ENCODE measurements around the gene TECTA. TPM values are rescaled to one million over a fixed set of nuclear protein-coding genes. Genes with fewer than 3 reads are reported as not detected.

The TECTA gene
- total and polyA plus RNA-seq, 2 of the 8 experiments (the other 6 are each of a cell fraction or from before 2014, with no cell fraction given), result 0.59 to 1.0 TPM

DNA sequence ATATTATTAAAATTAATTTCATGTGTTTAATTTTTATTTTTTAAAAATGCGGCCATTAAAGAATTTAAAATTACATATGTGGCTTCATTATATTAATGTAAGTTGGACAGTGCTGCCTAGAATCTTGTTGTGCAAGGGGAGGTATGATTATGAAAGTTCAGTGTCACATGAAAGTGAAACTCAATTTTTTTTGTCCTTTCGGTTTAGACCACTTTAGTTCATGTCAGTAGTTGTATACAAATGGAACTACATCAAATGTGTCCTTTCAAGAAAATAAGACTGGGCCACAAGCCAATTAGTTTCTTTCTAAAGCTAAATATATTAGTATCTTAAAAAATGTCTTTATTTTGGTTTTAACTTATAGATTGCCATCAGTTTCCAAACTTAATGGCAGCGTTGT, 41.4 kb upstream of the TECTA start:
- Histone ChIP-seq H3K36me3 (ENCODE audit: control insufficient read depth in 2 of 4, insufficient read depth in 4 of 4, low read length in 3 of 4) (peaks cover 0 to 24% (median 13%) of the 10 kb centered on the region in 4 experiments; a peak in 5 of 8 replicates), H3K79me2 (ENCODE audit: control insufficient read depth in 1 of 2, insufficient read depth in 2 of 2, low read length in 2 of 2) (no peaks in the 10 kb centered on the region), H3K4me2 (ENCODE audit: insufficient read depth in 1 of 2, low read depth in 2 of 2, low read length in 2 of 2) (no peak overlapping the region), H2BK120ac (replicated peaks; ENCODE audit: low read depth, low read length) (no peak overlapping the region), H4K5ac (ENCODE audit: insufficient read length, low read depth, low read length) (no peak overlapping the region), H2BK12ac (ENCODE audit: low read depth, low read length) (no peak overlapping the region), H3K9ac (replicated peaks in 1 of 4; ENCODE audit: extremely low read depth in 1 of 4, low read depth in 3 of 4, low read length in 3 of 4) (no peak overlapping the region), H3K79me1 (ENCODE audit: low read depth, low read length) (no peaks in the 10 kb centered on the region), H3K27ac (ENCODE audit: low read depth, low read length) (no peak overlapping the region), H3K27me3 (replicated peaks in 1 of 4; ENCODE audit: control insufficient read depth in 3 of 4, extremely low read depth in 1 of 4, insufficient read depth in 3 of 4, low read length in 3 of 4) (no peaks in the 10 kb centered on the region), H2BK20ac (ENCODE audit: low read length) (no peak overlapping the region), H3K23ac (ENCODE audit: insufficient read length) (no peak overlapping the region), H3K4me3 (ENCODE audit: extremely low read depth in 1 of 4, insufficient read depth in 2 of 4, low read depth in 3 of 4, low read length in 4 of 4) (no peak overlapping the region), H2BK15ac (ENCODE audit: low read length) (no peak overlapping the region), H3K4ac (replicated peaks; ENCODE audit: insufficient read length, low read depth, low read length) (no peak overlapping the region), H3K18ac (ENCODE audit: extremely low read depth, low read length) (no peak overlapping the region), H4K20me1 (replicated peaks in 1 of 2; ENCODE audit: control insufficient read depth in 1 of 2, insufficient read depth in 2 of 2, low read length in 2 of 2) (no peaks in the 10 kb centered on the region), H2AK5ac (ENCODE audit: low read depth, low read length) (no peak overlapping the region), H2AFZ (ENCODE audit: low read length) (no peak overlapping the region), H3K56ac (replicated peaks; ENCODE audit: insufficient read length, low read depth, low read length) (no peak overlapping the region), H3K23me2 (ENCODE audit: low read depth, low read length) (no peaks in the 10 kb centered on the region; the same call in 1 of the 2 replicates), H3K14ac (ENCODE audit: insufficient read length) (no peak overlapping the region), H4K91ac (replicated peaks; ENCODE audit: insufficient read length, low read length) (no peak overlapping the region), H2BK5ac (ENCODE audit: low read depth, low read length) (no peak overlapping the region), H3K9me3 (ENCODE audit: insufficient read depth in 2 of 2, low read depth in 1 of 2, low read length in 1 of 2) (no peaks in the 10 kb centered on the region), H4K8ac (ENCODE audit: extremely low read depth, insufficient read depth, low read length) (no peak overlapping the region), H3K4me1 (replicated peaks in 1 of 4; ENCODE audit: control insufficient read depth in 3 of 4, insufficient read depth in 4 of 4, low read length in 3 of 4) (no peaks in the 10 kb centered on the region)
- 92% methylated on average over 3 of the region's 3 CpGs; no CpG with 5 or more reads in 1 of the 2 experiments for WGBS, 2 experiments (ENCODE audit: extremely low coverage in 1 of 2, insufficient coverage in 1 of 2, insufficient read length in 1 of 2, insufficient replicate concordance in 2 of 2, low coverage in 1 of 2, low lambda C conversion rate in 2 of 2, missing lambda C conversion rate in 1 of 2)
- CTCF ChIA-PET (ENCODE audit: partially characterized antibody), result no interaction called here
- DNase-seq (ENCODE audit: low read depth in 1 of 2, low spot score in 2 of 2) (no peak), FAIRE-seq (no peak)
- POLR2A ChIA-PET (ENCODE audit: partially characterized antibody), result no interaction called here
- TF ChIP-seq KDM1A (IDR thresholded peaks at IDR 0.05; ENCODE audit: borderline replicate concordance, low read length), result no peak
- no peak for TF ChIP-seq EZH2 (IDR thresholded peaks at IDR 0.05; ENCODE audit: low read depth, low read length, severe bottlenecking)
- no peak for TF ChIP-seq JUND (IDR thresholded peaks at IDR 0.05; ENCODE audit: low read length)
- TF ChIP-seq KDM4A (IDR thresholded peaks at IDR 0.05; ENCODE audit: low read depth, low read length, severe bottlenecking), result no peak
- no peak for TF ChIP-seq CHD2 (IDR thresholded peaks at IDR 0.05; ENCODE audit: low read length)
- TF ChIP-seq BRCA1 (IDR thresholded peaks at IDR 0.05; ENCODE audit: low read depth, low read length), result no peak
- TF ChIP-seq BACH1 (IDR thresholded peaks at IDR 0.05; ENCODE audit: low read length), result no peak
- TF ChIP-seq SUZ12 (IDR thresholded peaks at IDR 0.05; ENCODE audit: low read length), result no peak
- no peak for TF ChIP-seq RNF2 (IDR thresholded peaks at IDR 0.05; ENCODE audit: borderline replicate concordance, low read depth, low read length, missing control alignments, poor library complexity, severe bottlenecking)
- TF ChIP-seq RXRA (IDR thresholded peaks at IDR 0.05; ENCODE audit: insufficient read depth, low read depth, low read length), result no peak
- no peak for TF ChIP-seq TCF12 (IDR thresholded peaks at IDR 0.05; ENCODE audit: low read depth, low read length)
- TF ChIP-seq TAF1 (IDR thresholded peaks at IDR 0.05; ENCODE audit: low read depth, low read length), result no peak

All from H1 (cell line).